Measurements from ENCODE around the gene SNX18.
"Not testable (repeated sequence)": the region's sequence is repeated elsewhere in the genome, so short reads cannot be mapped to it uniquely, and the experiment has no call there.

The SNX18 gene

DNA sequence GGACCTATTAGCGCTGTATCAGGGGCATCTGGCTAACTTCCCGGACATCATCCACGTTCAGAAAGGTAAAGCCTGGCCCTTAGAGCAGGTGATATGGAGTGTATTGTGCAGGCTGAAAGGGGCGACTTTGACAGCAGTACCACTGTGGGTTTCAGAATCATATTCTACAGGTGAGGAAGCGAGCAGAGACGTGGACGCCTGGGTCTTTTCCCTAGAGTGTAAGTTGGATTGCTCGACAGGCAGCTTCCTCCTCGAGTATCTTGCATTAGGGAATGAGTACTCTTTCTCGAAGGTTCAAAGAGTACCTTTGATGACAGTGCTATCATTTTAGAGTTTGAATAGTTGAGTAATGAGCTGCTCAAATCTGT is 1.9 kb downstream of the SNX18 start:
- no peak for DNase-seq

DNA sequence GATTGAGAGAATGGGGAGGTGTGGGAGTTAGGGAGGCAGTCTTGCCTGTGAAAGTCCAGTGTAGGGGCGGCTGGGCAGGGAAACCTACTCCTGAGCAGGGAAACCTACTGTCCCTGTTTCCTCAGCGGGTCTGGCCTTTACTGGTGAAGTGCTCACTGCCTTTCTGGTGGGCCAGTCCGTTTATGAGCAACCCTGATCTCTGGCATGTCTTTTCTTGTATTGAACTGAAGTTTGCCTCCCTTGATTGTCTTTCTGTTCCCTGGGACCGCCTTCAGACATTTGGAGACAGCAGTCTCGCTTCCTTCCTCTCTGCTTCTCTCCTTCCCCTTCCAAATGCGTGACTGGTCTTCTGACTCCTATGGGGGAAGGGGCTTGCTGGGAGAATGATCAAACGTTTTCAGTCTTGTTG is 2.9 kb downstream of the SNX18 start:
- DNase-seq: peak in 18 of 51 donors; percentile 10 to 75 (median 34)

- no peak for DNase-seq
Measured at GRCh38 chr5:54520940-54521339, 3.4 kb downstream of the SNX18 start.

DNA sequence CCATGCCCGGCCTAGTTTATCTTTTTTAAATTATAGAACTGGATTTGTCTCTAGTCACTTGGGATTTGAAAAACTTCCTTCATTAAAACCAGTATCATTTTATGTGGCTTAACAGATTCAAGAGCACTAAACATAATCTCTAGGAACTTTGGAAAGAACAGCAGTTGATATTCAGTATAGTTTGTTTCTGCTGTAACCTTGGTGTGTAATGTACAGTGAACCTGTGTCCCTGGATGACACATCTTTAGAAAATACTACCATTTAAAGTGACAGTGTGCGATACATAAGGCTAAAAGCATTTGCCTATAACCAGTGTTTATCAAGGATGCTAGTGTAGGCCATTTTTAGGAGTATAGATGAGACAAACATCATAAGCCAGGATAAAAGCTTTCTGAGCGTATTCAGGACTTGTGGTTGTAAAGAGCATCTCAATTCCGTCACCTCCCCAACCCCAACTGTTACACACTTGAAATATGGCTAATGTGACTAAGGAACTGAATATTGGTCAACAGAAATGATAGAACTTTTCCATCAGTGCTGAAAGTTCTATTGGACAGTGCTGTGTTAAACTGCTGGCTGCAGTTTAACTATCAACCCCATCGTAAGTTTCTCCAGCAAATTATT is 4.4 kb downstream of the SNX18 start:
- DNase-seq: no peak

GRCh38 chr5:54523534-54523933 is 6.0 kb downstream of the SNX18 start:
- no peak for DNase-seq

DNA sequence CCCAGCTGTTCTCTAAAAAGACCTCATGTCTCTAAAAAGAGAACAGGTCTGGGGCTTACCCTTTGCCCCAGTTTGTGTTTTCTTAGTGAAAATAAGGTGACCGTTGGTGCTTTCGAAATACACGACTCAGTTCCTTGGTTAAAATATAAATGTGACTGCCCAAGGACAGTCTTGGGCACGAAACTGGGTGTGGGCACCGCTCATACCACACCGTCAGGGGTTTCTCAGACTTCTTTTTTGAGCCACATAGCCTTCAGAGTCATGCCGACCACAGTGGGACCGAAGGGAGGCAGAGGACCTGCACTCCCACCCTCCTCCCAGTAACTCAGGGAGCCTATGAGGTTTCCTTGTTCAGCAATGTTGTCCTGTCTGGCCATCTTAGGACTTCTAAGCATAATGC is 6.5 kb downstream of the SNX18 start:
- peak in 1 of 51 donors; percentile 29 for DNase-seq

- peak in 12 of 51 donors; percentile 10 to 39 (median 24) for DNase-seq
Measured at GRCh38 chr5:54524704-54525103, 7.1 kb downstream of the SNX18 start.

DNA sequence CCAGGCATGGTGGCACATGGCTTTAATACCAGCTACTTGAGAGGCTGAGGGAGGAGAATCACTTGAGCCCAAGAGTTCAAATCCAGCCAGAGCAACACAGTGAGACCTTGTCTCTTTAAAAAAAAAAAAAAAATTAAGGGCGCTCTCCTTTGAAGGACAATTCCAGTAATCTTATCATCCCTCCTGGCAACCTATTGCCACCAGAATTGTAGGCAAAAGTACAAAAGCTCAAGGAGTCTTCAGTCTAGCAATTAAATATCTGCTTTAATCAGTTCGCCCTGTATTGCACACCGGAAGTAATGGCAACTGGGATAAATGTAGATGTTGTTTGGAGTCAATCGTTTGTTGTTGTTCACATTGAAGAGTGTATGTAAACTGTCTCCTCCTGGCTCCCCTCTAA is 7.7 kb downstream of the SNX18 start:
- DNase-seq: no peak

DNA sequence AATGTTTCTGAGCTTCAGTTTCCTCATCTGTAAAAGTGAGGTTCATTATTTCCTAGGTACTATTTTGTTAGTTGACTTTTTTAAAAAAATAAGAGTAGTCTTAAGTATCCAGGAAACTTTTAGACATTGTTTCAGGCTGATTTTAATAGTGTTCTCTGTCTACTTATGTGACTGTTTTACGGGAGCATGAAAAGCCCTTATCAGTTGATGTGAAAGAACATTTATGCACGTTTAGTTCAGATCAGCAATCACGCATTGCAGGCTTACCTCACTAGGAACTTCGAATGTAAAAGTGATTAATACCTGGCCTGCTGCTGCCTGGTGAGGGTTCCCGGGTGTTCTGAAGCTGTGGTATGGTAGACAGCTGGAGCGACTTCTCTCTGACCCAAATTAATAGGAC is 8.1 kb downstream of the SNX18 start:
- no peak for DNase-seq

DNA sequence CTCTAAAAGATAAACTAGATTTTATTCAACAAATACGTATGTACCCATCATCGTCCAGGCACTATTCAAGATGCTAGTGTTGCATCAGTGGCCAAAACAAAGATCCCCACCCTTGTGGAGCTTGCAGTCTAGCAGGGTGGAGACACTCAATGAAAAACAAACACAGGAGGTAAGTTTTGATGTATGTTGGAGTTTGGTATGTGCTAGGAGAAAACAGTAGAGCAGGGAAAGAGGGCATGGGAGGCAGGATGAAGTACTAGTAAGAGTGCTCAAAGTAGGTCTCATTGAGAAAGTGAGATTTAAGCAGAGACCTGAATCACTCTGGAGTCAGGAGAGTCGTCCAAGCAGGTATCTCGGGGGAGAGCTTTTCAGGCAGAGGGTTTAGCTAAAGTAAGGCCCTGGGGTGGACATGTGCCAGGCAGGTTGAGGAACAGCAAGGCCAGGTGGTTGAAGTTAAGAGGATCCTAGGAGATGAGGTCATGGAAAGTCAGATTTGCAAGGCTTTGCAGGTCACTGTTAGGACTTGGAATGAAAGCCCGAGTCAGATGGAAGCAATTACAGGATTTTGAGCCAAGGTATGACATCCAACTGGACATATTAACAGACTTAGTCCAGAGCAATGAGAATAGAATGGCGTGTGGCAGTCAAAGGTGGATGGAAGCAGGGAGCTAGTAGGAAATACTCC is 9.2 kb downstream of the SNX18 start:
- no peak for DNase-seq

DNA sequence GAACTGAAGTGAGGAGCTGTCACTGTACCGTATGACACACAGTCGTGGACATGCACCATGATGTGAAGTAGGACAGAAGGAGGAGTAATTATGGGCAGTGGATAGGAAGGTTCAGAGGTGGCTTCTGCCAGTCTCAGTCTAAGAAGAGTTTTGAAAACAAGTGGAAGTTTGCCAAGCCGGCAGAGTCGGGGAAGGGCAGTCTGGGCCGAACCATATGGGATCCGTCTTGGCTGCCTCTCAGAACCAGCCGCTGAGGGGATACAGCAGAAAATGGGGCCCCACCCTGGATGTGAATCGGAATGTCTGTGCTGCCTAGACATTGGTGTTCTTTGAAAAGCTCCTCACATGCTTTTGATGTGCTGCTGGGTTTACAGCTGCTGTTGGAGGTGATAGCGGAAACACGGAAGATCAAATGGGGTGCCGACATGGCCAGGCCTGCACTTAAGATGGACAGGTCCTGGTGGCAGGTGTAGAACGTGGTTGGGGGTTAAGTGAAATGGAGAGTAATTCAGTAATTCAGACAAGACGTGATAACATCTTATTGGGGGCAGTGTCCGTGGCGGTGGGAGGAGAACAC is 11.2 kb downstream of the SNX18 start:
- peak in 1 of 51 donors; percentile 28 for DNase-seq

DNA sequence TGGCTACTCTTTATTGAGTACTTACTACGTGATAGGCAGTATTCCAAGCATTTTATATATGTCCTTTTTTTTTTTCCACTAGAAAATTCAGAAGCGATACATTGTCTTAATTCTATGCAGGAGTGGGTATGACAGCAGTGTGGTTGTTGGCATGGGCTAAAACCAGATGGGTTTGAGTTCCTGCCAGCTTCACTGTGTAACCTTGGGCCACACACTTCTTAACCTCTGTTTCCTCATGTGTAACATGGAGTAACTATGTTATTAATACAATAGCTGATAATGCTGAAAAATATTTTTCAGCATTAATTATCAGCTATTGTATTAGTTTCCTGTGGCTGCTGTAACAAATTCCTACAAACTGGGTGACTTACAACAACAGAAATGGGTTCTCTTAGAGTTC is 12.0 kb downstream of the SNX18 start:
- no peak for DNase-seq

DNA sequence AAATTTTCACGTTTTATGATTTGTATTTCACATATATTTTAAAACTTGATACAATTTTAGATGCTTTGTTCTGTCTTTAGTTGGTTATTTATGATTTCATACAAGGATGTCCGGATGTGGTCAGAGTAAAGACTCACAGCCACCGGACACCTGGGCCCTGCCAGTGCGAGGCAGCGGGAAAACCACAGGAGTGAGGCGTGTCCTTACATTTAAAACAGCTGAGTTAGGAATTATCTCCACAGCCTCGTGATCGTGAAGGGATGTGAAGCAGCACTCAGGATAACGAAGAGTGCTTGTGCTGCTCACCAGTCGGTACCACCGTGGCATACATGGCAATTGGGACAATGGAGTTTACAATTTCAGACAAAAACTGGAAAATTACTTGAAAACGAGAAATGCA is 14.0 kb downstream of the SNX18 start:
- no peak for DNase-seq

GRCh38 chr5:54533541-54534190 is 16.1 kb downstream of the SNX18 start:
- peak in 18 of 51 donors; percentile 13 to 67 (median 35) for DNase-seq

DNA sequence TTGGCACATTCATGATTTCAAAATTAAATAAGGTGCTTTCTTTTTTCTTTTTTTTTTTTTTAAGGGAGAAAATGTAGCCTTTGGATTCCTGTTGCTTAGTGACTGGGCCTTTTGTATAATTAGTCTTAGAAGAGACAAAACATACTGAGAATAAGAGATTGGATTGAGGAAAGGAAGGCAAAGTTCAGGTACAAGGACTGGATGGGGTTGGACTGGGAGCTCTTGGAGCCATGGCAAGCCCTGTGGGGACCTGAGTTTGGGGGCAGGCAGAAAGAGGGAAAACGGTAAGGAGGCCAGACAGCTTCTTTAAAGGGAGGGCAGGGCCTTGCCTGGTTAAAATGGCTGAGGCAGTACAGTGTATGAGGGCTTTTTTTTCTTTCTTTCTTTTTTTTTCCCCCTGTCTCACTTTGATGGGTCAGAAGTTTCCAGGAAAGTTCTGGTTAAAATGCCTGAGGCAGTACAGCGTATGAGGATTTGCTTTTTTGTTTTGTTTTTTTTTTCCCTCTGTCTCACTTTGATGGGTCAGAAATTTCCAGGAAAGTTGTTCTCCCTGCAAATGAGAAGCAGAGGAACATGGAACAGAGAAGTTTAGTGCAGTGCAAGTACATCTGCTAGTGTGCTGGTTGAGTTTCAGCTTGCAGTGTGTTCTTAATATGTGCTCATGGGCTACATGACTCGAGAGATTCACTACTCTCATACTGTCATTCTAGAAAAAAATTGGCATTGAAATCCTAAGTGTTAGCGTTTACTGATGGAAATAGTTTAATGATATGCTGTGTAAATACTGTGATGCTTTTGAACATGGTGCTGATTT is 16.8 kb downstream of the SNX18 start:
- peak in 8 of 51 donors; percentile 18 to 43 (median 27) for DNase-seq

DNA sequence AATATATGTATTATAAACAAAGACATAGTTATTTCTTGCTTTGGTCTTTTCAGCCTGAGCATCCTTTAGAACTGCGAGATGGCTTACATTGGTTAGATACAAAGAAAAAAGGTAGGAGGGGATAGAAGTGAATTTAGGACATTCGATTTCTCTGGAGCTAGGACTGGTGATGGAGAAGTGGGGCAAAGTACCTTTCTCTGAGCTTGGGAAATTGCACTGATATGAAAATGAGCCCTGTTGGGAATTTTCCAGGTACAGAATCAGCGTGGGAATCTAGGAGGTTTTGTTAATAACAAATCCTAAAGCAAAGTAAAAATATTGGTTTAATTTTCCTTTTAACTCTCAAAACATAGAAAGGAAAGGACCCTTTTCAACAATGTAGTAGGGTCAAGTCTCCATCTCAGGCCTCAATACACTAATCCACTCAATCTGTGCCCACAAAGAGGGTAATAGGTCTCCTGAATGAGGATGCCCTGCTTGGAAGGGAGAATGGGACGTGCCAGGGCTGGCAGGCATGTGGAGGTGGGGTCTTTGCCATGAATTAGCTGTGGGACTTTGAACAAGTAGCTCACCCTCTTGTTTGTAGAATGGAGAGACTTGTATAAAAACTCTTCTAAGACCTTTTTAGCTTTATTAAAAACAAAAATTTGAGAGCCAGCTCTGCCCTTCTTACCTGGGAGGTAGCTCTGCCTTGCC is 17.7 kb downstream of the SNX18 start:
- no peak for DNase-seq

DNA sequence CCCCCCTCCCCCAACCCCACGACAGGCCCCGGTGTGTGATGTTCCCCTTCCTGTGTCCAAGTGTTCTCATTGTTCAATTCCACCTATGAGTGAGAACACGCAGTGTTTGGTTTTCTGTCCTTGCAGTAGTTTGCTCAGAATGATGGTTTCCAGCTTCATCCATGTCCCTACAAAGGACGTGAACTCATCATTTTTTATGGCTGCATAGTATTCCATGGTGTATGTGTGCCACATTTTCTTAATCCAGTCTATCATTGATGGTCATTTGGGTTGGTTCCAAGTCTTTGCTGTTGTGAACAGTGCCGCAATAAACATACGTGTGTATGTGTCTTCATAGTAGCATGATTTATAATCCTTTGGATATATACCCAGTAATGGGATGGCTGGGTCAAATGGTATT is 18.8 kb downstream of the SNX18 start:
- not testable (repeated sequence) for DNase-seq

GRCh38 chr5:54536861-54537260 is 19.3 kb downstream of the SNX18 start:
- DNase-seq: not testable (repeated sequence)

- DNase-seq: no peak
Measured at GRCh38 chr5:54537725-54538124, 20.2 kb downstream of the SNX18 start.

DNA sequence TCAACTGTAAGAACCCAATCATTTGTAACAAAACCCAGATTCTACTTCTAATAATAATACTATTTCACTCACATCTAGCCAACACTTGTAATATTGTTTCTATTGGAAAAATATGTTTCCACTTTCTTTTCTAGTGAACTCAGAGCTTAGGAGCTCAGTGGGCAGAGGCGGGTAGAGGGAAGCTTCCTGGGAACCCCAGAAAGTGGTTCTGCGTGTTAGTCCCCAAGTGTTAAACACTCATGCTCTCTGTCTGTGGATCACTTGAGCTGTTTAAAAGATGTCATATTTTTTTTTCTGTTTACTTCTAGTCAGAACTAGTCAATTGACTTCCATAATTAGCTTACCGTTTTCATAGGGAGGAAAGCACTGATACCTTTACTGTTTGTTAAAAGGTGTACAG is 20.6 kb downstream of the SNX18 start:
- DNase-seq: no peak

DNA sequence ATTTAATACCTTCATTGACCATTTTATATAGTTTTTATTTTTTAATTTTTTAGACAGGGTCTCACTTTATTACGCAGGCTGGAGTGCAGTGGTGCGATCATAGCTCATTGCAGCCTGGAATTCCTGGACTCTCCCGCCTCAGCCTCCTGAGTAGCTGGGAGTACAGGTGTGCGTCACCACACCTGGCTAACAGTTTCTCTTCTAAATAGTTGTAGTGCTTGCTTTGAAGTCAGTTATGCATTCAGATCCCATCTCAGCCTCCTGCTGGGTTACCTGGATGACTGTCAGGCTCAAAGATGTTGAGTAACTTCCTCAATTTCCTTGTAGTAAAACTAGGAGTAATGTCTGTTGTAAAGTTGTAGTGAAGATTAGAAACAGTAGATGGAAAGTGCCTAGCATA is 21.4 kb downstream of the SNX18 start:
- no peak for DNase-seq
